ENCODE data around the gene ADAM12.

DNA sequence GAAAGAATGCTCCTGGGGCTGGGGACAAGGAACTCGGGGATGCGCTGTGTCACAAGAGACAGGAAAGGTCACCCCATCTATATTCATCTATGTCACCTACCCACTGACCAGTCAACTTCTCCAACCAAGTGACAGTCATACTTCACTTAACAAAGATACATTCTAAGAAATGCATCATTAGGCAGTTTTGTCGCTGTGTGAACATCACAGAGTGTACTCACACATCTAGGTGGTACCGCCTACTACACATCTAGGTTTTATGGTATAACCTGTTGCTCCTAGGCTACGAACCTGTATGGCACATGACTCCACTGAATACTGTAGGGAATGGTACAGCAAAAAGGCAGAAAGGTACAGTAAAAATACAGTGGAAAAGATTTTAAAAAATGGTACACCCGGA, 3.8 kb upstream of the ADAM12 start:
- TF ChIP-seq ZNF8 (CRISPR knock-in tag; IDR thresholded peaks at IDR 0.05) (no peak), ESRRG (CRISPR knock-in tag; IDR thresholded peaks at IDR 0.05) (no peak), TCF4 (CRISPR knock-in tag; IDR thresholded peaks at IDR 0.05; ENCODE audit: borderline replicate concordance) (no peak), BACH2 (CRISPR knock-in tag; IDR thresholded peaks at IDR 0.05; ENCODE audit: borderline replicate concordance) (no peak), RARB (CRISPR knock-in tag; IDR thresholded peaks at IDR 0.05) (no peak), ZC3H10 (CRISPR knock-in tag; IDR thresholded peaks at IDR 0.05) (no peak), OSR1 (CRISPR knock-in tag; IDR thresholded peaks at IDR 0.05) (no peak), GLIS3 (CRISPR knock-in tag; IDR thresholded peaks at IDR 0.05) (no peak), ZFP30 (CRISPR knock-in tag; IDR thresholded peaks at IDR 0.05) (no peak), ARNTL (CRISPR knock-in tag; IDR thresholded peaks at IDR 0.05; ENCODE audit: borderline replicate concordance, low read depth) (no peak)
- TF ChIP-seq, protein P1, sequence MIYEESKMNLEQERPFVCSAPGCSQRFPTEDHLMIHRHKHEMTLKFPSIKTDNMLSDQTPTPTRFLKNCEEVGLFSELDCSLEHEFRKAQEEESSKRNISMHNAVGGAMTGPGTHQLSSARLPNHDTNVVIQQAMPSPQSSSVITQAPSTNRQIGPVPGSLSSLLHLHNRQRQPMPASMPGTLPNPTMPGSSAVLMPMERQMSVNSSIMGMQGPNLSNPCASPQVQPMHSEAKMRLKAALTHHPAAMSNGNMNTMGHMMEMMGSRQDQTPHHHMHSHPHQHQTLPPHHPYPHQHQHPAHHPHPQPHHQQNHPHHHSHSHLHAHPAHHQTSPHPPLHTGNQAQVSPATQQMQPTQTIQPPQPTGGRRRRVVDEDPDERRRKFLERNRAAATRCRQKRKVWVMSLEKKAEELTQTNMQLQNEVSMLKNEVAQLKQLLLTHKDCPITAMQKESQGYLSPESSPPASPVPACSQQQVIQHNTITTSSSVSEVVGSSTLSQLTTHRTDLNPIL (CRISPR knock-in tag; IDR thresholded peaks at IDR 0.05; ENCODE audit: low read depth) = no peak
- TF ChIP-seq, protein P2, sequence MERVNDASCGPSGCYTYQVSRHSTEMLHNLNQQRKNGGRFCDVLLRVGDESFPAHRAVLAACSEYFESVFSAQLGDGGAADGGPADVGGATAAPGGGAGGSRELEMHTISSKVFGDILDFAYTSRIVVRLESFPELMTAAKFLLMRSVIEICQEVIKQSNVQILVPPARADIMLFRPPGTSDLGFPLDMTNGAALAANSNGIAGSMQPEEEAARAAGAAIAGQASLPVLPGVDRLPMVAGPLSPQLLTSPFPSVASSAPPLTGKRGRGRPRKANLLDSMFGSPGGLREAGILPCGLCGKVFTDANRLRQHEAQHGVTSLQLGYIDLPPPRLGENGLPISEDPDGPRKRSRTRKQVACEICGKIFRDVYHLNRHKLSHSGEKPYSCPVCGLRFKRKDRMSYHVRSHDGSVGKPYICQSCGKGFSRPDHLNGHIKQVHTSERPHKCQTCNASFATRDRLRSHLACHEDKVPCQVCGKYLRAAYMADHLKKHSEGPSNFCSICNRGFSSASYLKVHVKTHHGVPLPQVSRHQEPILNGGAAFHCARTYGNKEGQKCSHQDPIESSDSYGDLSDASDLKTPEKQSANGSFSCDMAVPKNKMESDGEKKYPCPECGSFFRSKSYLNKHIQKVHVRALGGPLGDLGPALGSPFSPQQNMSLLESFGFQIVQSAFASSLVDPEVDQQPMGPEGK (CRISPR knock-in tag; IDR thresholded peaks at IDR 0.05; ENCODE audit: borderline replicate concordance) = no peak
- TF ChIP-seq, protein P3, sequence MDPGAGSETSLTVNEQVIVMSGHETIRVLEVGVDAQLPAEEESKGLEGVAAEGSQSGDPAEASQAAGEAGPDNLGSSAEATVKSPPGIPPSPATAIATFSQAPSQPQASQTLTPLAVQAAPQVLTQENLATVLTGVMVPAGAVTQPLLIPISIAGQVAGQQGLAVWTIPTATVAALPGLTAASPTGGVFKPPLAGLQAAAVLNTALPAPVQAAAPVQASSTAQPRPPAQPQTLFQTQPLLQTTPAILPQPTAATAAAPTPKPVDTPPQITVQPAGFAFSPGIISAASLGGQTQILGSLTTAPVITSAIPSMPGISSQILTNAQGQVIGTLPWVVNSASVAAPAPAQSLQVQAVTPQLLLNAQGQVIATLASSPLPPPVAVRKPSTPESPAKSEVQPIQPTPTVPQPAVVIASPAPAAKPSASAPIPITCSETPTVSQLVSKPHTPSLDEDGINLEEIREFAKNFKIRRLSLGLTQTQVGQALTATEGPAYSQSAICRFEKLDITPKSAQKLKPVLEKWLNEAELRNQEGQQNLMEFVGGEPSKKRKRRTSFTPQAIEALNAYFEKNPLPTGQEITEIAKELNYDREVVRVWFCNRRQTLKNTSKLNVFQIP (CRISPR knock-in tag; IDR thresholded peaks at IDR 0.05; ENCODE audit: borderline replicate concordance, low read depth) = no peak
